T-helper 2 cell (primary cell): ENCODE measurements around the gene INTS4.
"Not testable (repeated sequence)": the region's sequence is repeated elsewhere in the genome, so short reads cannot be mapped to it uniquely, and the experiment has no call there.

ENCODE experiments used
- DNase-seq, 5 experiments: peaks; one replicate each; pipeline versions ENCODE4 v3.0.0 to v3.0.0-alpha.2; 2012 to 2022

Gene INTS4

DNA sequence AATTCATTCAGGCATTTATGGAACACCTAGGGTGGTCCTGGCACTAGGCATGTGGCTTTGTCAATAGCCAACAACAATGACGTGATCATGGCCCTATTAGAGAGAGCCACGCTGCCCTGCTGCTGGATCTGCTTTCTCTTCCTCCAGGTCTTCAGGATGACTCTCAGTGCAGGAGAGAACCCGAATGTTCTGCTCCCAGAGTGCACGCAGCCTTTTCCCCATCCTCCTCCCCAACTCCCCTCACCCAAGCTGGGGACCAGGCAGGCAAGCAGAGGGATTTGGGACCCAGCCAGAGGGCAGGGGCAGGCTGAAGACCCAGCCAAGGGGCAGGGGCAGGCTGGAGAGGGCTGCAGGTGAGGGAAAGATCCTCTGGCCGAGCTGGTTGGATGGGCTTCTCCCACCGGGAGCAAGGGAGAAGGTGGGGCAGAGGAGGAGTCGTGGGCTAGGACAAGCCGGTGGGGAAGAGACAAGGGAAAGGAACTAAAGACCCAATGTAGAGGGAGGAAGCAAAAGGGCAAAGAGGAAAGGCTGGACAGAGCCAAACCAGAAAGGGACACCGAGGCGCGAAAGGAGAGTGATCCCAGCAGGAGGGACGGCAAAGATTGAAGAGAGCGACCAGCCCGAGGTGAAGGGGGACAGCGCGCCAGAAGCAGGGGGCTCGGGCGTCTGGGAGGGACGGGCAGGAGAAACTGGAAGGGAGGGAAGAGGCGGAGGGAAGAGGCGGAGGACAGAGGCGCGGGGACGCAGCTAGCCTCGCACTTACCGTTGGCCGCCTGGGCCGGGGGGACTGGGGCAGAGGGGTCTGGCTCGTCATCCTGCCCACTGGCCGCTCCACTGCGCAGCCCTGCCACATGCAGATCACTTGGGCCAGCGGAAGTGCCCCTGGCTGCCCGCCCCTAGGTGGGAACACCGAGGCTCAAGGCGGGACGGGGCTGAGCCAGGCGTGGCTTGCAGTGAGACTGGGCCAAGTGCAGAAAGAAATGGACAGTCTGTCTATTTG is 28.2 kb upstream of the INTS4 start, which contains the start of gene KCTD14:
Gene KCTD14 (minus strand): TSS at position 880 of the 1,000 bp plus-strand sequence. CDS start 27 bp downstream, at position 853.
- no peak for DNase-seq

DNA sequence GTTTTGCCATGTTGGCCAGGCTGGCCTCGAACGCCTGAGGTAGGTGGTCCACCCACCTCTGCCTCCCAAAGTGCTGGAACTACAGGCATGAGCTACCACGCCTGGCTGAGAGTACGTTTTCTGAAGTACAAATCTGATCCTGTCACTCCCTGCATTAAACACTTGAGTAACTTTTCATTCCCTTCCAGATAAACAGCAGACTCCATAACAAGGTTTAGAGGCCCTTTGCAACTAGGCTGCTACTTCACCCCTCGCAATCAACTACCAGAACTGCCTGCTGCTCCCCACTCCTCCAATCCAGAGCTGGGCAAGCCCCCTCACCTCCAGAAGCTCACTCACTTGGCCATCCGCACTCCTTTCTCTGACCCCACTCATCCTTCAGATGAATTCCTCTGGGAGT is 27.1 kb upstream of the INTS4 start:
- DNase-seq = no peak

DNA sequence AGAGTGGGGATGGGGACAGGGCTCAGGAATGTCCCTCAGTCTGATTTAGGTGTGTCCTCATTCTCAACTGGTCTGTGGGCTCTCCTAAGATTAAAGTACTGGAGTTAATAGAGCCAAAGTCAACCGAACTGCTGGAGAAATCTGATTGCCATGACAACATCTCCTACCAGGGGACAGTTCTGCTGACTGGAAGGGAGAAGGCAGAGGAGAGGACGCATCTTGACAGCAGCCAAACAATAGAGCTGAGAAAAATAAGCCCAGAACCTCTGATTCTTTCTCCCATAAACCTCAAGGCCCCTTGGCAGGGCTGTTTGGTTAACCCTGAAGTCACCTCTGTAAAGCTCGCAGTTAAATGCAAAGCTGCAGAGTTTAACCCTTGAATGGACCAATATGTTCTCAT is 25.8 kb upstream of the INTS4 start:
- DNase-seq = no peak

DNA sequence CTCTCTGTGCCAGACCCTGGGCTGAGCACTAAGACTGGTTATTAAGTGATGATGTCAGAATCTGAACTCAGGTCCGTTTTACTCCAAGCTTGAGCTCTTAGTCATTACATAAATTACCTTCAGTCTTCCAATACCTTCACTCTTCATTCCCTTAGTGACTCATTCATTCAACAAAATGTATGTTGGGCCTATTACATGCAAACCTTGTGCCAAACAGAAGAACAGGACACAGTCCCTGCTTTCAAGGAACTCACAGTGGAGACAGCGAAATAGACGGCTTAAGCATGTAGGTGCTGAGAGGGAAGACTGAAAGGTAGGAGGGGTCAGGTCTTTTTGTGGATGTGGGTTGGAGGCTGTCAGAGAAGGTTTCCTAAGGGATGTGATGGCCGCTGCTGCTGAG is 25.3 kb upstream of the INTS4 start:
- no peak for DNase-seq

DNA sequence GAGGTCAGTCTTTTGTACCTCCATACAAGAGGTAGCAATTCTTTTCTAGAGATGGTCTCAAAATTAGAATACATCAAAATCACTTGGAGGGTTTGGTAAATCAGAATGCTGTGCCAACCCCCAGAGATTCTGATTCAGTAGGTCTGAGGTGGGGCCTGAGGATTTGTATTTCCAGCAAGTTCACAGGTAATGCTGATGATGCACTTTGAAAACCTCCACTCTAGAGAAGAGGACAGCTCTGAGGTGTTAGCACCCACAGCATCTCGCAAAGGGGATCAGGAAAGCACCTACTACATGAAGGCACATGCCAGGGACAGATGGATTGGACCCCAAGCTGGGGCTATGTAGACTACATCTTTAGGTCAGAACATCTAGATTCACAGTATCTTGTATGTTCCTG is 21.4 kb upstream of the INTS4 start:
- no peak for DNase-seq

DNA sequence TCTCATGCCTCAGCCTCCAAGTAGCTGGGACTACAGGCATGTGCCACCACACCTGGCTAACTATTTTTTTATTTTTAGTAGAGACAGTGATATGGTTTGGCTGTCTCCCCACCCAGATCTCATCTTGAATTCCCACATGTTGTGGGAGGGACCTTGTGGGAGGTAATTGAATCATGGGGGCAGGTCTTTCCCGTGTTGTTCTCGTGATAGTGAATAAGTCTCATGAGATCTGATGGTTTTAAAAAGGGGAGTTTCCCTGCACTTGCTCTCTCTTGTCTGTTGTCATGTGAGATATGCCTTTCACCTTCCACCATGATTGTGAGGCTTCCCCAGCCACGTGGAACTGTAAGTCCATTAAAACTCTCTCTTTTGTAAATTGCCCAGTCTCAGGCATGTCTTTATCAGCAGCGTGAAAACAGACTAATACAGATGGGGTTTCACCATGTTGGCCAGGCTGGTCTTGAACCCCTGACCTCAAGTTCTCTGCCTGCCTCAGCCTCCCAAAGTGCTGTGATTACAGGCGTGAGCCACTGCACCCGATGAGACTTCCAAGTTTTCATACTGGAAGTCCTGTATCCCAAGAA is 20.6 kb upstream of the INTS4 start:
- not testable (repeated sequence) for DNase-seq

DNA sequence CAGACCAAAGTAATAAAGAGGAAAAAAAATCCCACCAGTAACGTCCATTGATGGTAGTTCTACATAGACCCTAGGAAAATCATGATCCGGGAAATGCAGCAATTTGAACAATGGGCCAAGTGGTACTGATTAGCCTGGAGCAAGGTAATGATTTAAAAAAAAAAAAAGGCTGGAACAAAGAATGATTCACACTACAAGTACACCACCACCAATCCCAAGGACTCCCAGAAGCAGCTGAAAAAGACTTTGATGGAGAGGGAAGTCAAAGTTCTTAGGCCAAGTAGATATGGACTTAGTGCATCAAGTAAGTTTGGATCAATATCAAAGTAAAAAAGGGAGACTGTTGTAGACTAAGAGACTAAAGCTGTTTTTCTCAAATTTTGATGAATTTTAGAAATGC is 16.8 kb upstream of the INTS4 start:
- DNase-seq = no peak

DNA sequence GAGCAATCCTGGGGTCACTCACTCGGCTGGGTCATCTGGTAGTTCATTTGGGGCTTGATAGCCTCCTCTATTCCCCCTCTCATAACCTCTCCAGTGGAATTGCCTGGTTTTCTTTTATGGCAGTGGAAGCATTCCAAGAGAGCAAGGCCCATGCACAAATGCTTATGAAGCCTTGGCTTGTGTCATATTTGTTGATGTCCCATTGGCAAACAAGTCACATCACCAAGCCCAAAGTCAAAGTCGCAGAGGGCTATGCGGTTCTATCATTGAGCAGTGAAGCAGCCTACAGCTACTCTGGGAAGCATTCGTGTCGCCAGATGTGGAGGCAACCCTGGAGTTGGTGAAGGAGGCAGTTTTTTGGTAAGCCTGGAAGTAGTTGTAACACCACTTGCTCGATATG is 16.3 kb upstream of the INTS4 start:
- no peak for DNase-seq

DNA sequence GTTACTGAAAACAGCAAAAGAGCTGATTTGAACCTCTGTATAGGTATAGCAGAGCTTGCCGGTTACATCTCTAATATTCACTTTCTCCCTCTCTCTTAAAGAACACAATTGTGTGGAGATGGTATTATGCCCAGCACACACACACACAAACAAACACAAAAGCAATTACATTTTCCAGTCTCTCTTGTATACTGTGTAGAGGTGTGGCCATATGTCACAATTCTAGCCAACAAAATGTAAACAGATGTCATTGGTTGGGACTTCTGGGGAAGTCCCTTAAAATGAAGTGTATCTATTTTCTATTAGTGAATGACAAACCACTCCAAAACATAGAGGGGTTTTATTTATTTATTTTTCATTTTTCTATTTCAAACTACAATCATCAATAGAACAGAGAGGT is 15.8 kb upstream of the INTS4 start:
- DNase-seq = no peak

DNA sequence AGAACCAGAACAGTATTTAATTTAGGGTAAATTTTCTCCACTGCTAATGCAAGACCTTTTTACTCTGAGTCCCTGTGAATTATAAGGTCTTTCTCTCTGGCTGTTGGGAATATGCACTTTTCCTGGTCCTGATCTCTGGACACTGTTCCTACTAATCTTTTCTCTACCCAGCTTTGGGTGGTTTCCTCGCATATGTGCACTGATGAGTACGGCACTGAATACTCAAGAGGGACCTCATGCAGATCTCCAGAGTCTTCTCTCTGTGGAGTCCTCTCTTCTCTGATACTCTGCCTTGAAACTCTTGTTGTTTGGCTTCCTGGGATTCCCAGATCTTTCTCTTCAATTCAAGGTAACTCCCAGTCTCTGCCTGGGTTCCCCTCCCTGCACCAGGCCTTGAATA is 14.6 kb upstream of the INTS4 start:
- no peak for DNase-seq

DNA sequence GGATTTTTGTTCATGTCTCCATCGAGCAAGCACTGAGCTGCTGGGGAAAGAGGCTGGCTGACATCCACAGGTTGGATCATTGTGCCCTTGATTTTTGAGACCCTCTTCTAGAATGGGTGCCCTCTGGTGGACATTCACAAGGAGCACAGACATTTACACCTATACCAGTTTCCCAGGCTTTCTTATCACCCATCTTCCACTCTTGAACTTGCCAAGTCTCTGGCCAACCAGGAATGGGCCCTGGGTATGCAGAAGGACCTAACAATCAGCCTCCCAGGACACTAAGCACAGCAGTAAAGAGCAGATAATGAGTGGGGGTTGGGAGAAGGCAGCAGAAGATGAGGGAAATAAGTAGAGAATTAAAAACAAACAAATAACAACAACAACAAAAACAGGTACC is 5.7 kb upstream of the INTS4 start:
- peak in 2 of 5 experiments; percentile 14 to 66 for DNase-seq

DNA sequence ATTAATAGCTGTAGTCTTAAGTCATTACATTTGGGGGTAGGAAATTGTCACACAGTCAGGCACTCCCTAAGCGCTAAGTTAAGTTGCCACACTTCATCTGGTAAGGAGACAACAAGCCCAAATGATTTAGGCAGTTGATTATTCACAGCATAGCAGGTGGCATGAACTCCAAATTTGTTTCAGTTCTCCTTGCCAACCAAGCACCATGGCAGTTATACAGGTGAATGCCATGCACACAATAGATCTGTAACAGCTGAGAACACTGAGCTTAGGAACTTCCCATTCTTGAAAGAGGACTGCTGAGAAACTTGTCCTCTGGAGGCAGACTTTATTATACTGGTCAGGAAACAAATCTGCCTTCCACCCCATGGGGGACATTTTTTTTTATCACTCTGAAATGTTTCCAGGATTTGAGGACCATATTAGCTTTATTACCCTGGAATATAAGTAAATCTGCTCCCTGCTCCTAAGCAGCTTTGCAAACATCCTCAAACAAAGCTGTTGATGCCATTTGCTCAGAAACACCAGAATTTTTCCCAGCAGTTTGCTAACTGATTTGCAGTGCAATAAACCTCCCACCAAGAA is 5.1 kb upstream of the INTS4 start:
- no peak for DNase-seq

DNA sequence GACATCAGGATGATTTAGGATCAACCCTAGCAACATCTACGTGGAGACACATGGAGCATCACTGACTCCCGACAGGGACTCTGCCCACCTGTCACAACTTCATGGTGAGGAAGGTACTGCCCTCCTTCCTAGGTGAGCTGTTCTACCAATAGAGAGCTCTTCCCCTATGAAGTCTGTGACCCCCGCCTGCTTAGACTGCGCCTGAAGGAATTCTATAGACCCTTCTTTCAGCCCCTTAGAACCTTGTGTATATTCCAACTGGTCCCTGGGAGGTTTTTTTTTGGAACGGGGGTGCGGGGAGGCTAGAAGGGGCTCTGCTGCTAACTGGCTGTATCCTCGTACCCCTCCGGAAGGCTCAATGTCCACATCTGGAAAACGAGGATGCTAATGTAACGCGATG is 566 bp downstream of the INTS4 start:
- DNase-seq = no peak

DNA sequence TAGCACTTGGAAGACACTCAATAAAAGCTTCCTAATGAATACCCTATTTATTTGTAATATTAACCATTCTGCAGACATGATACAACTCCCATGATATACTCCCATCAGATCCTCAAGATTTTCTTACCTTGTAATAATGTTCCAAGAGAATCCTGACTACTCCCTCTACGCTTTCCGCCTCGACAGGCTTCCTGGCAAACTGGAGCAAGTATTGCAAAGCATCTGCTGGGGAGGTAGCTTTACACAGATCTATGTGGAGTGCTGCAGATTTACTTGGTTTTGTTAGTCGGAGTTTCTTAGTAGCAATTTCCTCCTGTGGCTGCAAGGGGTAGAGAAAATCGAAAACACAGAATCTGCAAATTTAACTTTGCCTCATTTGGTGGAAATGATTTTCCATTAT is 3.5 kb downstream of the INTS4 start:
- DNase-seq = no peak

DNA sequence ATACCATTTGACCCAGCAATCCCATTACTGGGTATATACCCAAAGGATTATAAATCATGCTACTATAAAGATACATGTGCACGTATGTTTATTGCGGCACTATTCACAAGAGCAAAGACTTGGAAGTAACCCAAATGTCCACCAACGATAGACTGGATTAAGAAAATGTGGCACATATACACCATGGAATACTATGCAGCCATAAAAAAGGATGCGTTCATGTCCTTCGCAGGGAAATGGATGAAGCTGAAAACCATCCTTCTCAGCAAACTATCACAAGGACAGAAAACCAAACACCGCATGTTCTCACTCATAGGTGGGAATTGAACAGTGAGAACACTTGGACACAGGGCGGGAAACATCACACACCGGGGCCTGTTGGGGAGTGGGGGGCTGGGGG is 8.0 kb downstream of the INTS4 start:
- DNase-seq = not testable (repeated sequence)

DNA sequence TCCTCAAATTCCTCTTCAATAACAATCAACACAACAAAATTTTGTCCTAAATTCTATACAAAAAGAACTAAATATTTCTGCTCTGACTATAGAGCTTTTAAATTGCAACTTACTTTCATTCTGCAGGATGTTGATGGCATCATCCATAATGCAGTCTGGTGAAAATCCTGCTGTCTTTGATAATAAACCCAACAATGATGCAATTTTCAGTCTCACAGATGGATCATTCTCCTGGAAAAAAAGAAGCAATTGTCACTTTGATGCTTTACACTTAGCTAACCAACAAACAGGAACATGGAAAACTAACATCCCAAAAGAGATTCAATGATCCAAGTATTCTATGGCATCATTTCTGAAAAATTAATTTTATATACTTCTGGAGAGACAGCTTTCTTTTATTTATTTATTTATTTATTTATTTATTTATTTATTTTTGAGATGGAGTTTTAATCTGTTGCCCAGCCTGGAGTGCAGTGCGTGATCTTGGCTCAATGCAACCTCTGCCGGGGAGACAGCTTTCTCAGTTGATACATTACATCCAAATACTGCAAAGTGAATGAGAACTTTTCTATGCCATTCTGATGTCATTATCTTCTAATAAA is 13.0 kb downstream of the INTS4 start:
- no peak for DNase-seq

DNA sequence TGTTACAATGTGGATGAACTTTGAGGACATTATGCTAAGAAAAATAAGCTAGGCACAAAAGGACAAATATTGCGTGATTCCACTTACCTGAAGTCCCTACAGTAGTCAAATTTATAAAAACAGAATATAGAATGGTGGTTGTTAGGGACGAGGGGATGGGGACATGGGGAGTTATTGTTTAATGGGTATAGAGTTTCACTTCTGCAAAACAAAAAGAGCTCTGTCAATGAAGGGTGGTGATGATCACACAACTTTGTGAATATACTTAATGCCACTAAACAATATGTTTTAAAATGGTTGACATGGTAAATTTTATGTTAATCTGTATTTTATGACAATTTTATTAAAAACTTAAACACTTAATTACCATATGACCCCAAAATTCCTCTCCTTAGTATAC is 26.1 kb downstream of the INTS4 start:
- DNase-seq = no peak

DNA sequence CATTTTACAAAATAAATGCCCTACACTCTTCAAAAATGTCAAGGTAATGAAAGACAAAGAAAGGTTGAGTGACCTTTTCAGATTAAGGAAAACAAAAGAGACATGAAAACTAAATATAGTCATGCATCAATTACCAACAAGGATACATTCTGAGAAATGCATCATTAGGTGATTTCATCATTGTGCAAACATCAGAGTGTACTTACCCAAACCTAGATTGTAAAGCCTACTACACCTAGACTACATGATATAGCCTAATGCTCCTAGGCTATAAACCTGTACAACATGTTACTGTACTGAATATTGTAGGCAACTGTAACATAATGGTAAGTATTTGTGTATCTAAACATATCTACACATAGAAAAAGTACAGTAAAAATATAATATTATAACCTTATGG is 26.7 kb downstream of the INTS4 start:
- DNase-seq = no peak

DNA sequence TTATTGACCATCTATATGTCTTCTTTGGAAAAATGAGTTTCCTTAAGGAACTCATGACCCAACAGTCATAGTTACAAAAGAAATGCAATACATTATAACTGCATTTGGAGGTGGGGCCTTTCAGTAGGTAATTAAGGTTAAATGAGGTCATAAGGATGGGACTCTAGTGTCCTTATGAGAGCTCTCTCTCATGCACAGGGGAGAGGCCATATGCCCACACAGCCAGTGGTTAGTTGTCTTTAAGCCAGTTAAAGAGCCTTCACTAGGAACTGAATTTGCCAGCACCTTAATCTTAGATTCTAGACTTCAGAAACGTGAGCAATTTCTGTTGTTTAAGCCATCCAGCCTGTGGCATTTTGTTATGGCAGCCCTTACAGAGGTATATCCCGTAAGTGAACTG is 27.3 kb downstream of the INTS4 start:
- no peak for DNase-seq

DNA sequence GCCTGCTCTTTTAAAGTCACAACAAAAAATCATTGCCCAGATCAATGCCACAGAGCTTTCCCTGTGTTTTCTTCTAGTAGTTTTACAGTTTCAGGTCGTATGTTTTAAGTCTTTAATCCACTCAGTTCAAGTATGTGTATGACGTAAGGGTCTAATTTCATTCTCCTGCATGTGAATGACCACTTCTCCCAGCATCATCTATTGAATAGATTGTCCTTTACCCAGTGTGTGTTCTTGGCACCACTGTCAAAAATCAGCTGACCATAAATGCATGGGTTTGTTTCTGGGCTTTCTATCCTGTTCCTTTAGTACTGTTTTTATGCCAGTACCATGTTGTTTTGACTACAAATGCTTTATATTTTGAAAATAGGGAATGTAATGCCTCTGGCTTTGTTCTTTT is 28.1 kb downstream of the INTS4 start:
- no peak for DNase-seq

DNA sequence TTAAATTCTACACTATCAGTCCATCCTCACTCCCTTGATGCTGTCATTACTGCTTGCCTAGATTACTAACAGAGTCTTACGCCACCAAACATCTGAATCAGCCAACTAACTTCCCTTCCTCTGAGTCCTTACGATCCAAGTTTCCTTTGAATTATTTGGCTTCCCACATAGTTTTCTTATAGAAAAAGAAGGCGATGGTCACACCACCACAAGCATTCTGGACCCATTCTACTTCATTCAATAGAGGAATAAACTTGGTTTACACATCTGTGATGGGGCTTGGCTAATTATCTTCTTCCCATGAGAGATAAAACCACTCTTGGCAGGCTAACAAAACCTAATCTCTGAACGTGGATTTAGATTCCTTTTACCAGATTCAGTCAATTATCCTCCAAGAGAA is 35.0 kb downstream of the INTS4 start:
- DNase-seq = no peak

DNA sequence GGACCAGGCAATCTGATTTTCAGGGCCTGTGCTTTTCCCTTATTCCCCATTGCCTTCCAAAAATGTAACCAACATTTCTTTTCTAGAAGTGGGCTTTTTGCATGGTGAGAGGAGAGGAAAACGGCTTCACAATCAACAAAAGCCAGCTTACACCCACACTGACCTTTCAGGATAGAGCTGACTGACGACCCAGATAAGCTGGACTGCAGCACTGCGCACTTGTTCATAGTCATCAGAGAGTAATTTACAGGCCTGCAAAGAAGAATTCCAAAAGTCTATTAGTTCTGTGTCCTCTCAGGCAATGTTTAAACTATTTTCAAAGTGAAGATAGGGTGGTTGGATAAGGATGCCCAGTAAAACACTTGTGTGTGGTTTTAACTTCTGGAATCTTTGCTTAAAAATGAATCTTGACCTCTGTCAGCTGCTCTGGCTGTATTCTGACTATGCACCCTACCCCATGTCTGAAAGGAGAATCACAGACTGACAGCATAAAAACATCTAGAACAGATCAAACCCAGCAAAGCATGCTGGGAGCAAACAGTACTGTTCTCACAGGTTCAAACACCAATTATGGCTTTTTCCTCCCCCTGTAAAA is 35.8 kb downstream of the INTS4 start:
- not testable (repeated sequence) for DNase-seq

DNA sequence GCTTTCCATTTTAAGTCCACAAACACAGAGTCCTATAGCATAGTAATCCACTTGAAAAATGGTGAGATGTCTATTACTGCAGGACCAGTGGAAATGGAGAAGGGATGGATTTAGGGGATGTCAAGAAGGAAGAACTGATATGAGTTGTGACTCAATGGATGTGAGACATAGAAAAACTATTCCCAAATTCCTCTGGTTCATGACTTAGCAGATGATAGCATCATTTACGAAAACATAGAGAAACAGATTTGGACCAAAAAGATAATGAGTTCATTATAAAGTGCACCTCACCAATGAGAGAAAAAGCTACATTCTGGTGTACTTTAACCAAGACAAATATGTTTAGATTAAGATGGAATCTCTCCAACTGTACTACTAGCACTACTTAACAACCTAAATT is 51.2 kb downstream of the INTS4 start:
- not testable (repeated sequence) for DNase-seq
